Measurements from ENCODE around the gene KIAA1671. TPM values are rescaled to one million over a fixed set of nuclear protein-coding genes. Genes with fewer than 3 reads are reported as not detected.
A peak's percentile ranks its signal among the peaks of the same experiment; 100 is the strongest.

Gene KIAA1671
- total and polyA plus RNA-seq, 9 of the 15 experiments (the other 6 are each of a cell fraction or from before 2014, with no cell fraction given) = under 0.01 to 0.11 (median 0.02) TPM; not detected in 5

DNA sequence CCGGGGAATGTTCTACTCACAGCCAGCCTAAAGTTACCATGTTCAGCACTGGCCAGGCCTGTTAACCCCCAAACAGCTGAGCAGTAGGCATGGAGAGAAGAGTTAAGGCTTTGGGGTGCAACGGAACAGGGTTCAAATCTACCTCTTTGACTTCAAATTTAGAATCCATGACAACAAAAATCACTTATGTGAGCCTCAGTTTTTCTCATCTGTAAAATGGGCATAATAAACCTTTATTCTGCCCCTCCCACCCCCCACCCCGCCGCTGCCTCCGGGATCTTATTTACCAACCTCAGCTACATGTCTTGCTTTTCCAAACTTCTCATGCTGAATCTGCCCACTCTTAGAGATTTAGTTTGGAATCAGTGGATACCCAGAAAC is 134.4 kb downstream of the KIAA1671 start:
- Histone ChIP-seq H3K4me1 (replicated peaks in 1 of 2; ENCODE audit: control insufficient read depth in 2 of 2, insufficient read depth in 2 of 2, low read length in 2 of 2) (no peaks in the 10 kb centered on the region), H3K27me3 (ENCODE audit: control insufficient read depth in 2 of 2, insufficient read depth in 2 of 2, low read length in 2 of 2) (peaks cover 0 to 8% of the 10 kb centered on the region in 2 experiments; a peak in 1 of 5 replicates), H3K27ac (ENCODE audit: extremely low read depth, low read depth, low read length) (no peak overlapping the region), H3K36me3 (ENCODE audit: control insufficient read depth, insufficient read depth, low read length) (no peaks in the 10 kb centered on the region), H3K79me2 (ENCODE audit: control insufficient read depth, insufficient read depth, low read length) (no peaks in the 10 kb centered on the region), H4K20me1 (replicated peaks; ENCODE audit: control insufficient read depth, insufficient read depth, low read length) (no peaks in the 10 kb centered on the region), H3K4me3 (no peak overlapping the region), H2AFZ (ENCODE audit: low read depth, low read length) (no peak overlapping the region), H3K4me2 (ENCODE audit: insufficient read depth, low read length) (no peak overlapping the region), H3K9me1 (ENCODE audit: control insufficient read depth, insufficient read depth, low read length) (no peaks in the 10 kb centered on the region), H3K9ac (ENCODE audit: insufficient read depth in 1 of 2, low read depth in 2 of 2, low read length in 2 of 2) (no peak overlapping the region), H3K9me3 (replicated peaks; ENCODE audit: control insufficient read depth, insufficient read depth, low read depth, low read length) (no peaks in the 10 kb centered on the region)
- in situ Hi-C loops (cut with MboI) = no loop called here
- no peak for FAIRE-seq
- BruUV-seq (replicated peaks) = no TSS peak
- intact Hi-C loops (cut with micrococcal nuclease) = no loop called here
- DNase-seq (ENCODE audit: extremely low read depth in 1 of 4, low spot score in 3 of 4) = no peak
- 0% methylated on average over 2 of the region's 5 CpGs for WGBS (ENCODE audit: insufficient coverage, low coverage, missing lambda C conversion rate)
- TF ChIP-seq ZNF121 (CRISPR knock-in tag; conservative IDR thresholded peaks at IDR 0.05) (no peak), MAFF (IDR thresholded peaks at IDR 0.05; ENCODE audit: low read length) (no peak), BCOR (IDR thresholded peaks at IDR 0.05) (peak; percentile 17; the same call in 1 of the 2 replicates), RBM25 (IDR thresholded peaks at IDR 0.05; ENCODE audit: low read depth, low read length, severe bottlenecking) (peak; percentile 50), ADNP (tag; IDR thresholded peaks at IDR 0.05) (0 out of 2 replicates have a peak, but pooled peaks have one; percentile 19)
- POLR2A ChIA-PET = no interaction called here
- ATAC-seq = no peak
- CTCF ChIA-PET (ENCODE audit: low intra/inter-chr PET ratio) = no interaction called here

DNA sequence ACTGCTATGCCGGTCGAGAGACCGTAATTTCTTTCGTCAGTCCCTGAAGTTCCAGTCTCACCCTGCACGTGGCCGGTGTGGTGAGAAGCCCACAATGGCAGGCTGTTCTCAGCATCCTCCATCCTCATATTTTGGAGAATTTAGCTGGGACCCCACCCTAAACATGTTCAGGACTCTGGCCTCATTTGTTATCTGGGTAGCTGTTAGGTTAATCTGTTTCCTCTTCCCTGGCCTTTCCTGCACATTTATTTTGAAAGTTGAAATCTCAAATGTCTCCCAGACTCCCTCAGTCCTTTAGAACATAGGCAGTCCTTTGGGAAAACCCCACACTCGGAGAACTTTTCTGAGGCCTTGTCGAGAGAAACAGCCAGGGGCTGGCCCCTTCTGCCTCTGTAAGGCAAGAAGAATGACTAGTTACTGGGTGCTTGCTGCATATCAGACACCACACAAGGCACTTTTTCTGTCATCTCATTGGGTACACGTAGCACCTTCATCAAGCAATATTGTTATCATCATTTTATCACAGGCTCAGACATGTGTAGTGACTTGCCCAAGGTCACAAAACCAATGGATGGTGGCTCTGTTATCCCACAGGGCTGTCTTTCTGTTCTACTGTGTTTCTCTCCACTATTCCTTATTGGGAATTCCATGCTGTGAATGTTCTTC is 137.8 kb downstream of the KIAA1671 start:
- WGBS (ENCODE audit: insufficient coverage, low coverage, missing lambda C conversion rate) = 4% methylated on average over 9 of the region's 9 CpGs
- Histone ChIP-seq H3K27ac (ENCODE audit: extremely low read depth, low read depth, low read length) (no peak overlapping the region), H3K4me3 (no peak overlapping the region), H3K4me2 (ENCODE audit: insufficient read depth, low read length) (no peak overlapping the region), H3K27me3 (ENCODE audit: control insufficient read depth in 2 of 2, insufficient read depth in 2 of 2, low read length in 2 of 2) (peaks cover 0 to 32% of the 10 kb centered on the region in 2 experiments; a peak in 2 of 5 replicates), H3K9me3 (replicated peaks; ENCODE audit: control insufficient read depth, insufficient read depth, low read depth, low read length) (no peaks in the 10 kb centered on the region), H3K36me3 (ENCODE audit: control insufficient read depth, insufficient read depth, low read length) (no peaks in the 10 kb centered on the region), H2AFZ (ENCODE audit: low read depth, low read length) (no peak overlapping the region), H3K9me1 (ENCODE audit: control insufficient read depth, insufficient read depth, low read length) (no peaks in the 10 kb centered on the region), H3K9ac (ENCODE audit: insufficient read depth in 1 of 2, low read depth in 2 of 2, low read length in 2 of 2) (no peak overlapping the region), H4K20me1 (replicated peaks; ENCODE audit: control insufficient read depth, insufficient read depth, low read length) (no peaks in the 10 kb centered on the region), H3K79me2 (ENCODE audit: control insufficient read depth, insufficient read depth, low read length) (no peaks in the 10 kb centered on the region), H3K4me1 (replicated peaks in 1 of 2; ENCODE audit: control insufficient read depth in 2 of 2, insufficient read depth in 2 of 2, low read length in 2 of 2) (no peaks in the 10 kb centered on the region)
- TF ChIP-seq NFATC3 (IDR thresholded peaks at IDR 0.05) = no peak
- no peak for TF ChIP-seq EP400 (IDR thresholded peaks at IDR 0.05)
- FAIRE-seq = no peak
- ATAC-seq = no peak
- no peak for DNase-seq (ENCODE audit: extremely low read depth in 1 of 4, low spot score in 3 of 4)
- intact Hi-C loops (cut with micrococcal nuclease) (no loop called here), in situ Hi-C loops (cut with MboI) (no loop called here)
- POLR2A ChIA-PET = no interaction called here
- CTCF ChIA-PET (ENCODE audit: low intra/inter-chr PET ratio) = no interaction called here
- no TSS peak for BruUV-seq (replicated peaks)
